Measurements from ENCODE around the gene HJURP.
"Not testable (repeated sequence)": the region's sequence is repeated elsewhere in the genome, so short reads cannot be mapped to it uniquely, and the experiment has no call there.

Gene HJURP, protein sequence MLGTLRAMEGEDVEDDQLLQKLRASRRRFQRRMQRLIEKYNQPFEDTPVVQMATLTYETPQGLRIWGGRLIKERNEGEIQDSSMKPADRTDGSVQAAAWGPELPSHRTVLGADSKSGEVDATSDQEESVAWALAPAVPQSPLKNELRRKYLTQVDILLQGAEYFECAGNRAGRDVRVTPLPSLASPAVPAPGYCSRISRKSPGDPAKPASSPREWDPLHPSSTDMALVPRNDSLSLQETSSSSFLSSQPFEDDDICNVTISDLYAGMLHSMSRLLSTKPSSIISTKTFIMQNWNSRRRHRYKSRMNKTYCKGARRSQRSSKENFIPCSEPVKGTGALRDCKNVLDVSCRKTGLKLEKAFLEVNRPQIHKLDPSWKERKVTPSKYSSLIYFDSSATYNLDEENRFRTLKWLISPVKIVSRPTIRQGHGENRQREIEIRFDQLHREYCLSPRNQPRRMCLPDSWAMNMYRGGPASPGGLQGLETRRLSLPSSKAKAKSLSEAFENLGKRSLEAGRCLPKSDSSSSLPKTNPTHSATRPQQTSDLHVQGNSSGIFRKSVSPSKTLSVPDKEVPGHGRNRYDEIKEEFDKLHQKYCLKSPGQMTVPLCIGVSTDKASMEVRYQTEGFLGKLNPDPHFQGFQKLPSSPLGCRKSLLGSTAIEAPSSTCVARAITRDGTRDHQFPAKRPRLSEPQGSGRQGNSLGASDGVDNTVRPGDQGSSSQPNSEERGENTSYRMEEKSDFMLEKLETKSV

DNA sequence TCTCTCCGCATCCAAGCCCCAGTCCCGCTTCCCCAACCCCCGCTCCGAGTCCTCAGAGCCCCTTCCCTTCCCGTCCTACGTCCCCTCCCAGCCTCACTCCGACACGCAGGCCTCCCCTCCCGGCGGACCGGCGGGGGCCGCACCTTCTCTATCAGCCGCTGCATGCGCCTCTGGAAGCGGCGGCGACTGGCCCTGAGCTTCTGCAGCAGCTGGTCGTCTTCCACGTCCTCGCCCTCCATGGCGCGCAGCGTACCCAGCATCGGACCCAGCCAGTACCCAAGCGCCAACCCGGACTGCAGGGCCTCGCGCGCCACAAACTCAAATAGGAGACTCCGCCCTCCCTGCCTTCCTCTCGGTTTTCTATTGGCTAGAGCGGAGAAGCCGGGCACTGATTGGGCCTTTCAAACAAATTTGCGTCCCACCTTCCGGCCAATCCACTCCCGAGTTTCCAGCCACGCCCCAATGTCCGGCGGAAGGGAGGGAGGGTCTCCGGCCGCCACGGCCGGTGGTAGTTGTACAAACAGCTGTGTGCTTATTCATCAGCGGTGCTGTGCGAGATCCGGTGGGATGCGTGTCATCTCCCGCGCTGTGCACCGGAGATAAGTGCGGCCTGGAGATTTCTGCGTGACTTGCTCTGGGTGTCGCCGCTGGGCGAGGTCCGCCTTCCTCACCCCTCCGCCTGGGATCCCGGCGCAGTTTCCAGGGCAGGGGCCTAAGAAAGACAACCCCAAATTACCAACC, at the start of gene HJURP:
TSS of gene HJURP (minus strand) at position 295 of the 741 bp plus-strand sequence. CDS start at position 260, 35 bp downstream.
- peak within 1 kb of the TSS; percentile 74 for H3K27ac ChIP-seq
- no peak for TF ChIP-seq ZFX (IDR thresholded peaks at IDR 0.05; ENCODE audit: borderline replicate concordance)
- TF ChIP-seq, protein P1, sequence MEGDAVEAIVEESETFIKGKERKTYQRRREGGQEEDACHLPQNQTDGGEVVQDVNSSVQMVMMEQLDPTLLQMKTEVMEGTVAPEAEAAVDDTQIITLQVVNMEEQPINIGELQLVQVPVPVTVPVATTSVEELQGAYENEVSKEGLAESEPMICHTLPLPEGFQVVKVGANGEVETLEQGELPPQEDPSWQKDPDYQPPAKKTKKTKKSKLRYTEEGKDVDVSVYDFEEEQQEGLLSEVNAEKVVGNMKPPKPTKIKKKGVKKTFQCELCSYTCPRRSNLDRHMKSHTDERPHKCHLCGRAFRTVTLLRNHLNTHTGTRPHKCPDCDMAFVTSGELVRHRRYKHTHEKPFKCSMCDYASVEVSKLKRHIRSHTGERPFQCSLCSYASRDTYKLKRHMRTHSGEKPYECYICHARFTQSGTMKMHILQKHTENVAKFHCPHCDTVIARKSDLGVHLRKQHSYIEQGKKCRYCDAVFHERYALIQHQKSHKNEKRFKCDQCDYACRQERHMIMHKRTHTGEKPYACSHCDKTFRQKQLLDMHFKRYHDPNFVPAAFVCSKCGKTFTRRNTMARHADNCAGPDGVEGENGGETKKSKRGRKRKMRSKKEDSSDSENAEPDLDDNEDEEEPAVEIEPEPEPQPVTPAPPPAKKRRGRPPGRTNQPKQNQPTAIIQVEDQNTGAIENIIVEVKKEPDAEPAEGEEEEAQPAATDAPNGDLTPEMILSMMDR (IDR thresholded peaks at IDR 0.05) = no peak

DNA sequence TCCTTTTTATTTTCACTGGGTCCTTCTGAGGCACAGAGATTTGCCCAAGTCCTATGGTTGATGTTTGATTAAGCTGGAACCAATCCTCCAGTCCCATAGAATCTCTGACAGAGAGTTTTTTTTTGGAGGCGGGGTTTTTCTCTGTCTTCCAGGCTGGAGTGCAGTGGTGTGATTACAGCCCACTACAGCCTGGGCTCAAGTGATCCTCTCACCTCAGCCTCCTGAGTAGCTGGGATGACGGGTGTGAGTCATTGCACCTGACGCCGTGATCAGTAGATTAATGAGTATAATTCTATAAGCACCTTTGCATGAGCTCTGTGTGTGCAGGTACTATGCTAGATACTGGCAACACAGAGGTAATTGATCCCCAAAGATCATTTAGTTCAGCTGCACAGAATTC, 47.5 kb upstream of the HJURP start:
- H3K27ac ChIP-seq = no peak overlapping the region
- no peak for TF ChIP-seq ZFX (IDR thresholded peaks at IDR 0.05; ENCODE audit: borderline replicate concordance)
- TF ChIP-seq, protein P1 (IDR thresholded peaks at IDR 0.05) = no peak

DNA sequence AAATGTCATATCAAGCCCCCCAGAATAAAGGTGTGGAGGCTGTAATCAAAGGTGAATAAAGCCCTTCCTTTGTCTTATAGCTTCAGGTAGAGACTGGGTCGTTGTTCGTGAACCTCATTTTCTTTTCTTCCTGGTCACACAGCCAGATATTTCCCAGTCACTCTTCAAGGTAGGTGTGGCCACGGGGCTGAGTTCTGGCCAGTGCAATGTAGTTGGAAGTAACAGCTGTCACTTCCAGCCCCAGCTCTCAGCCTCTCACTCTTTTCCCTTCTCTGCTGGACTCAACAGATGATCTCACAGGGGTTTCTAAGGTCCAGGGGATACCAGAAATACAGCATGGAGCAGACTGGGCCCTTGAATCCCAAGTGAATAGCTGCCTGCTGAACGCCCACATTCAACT, 47.0 kb upstream of the HJURP start:
- H3K27ac ChIP-seq = no peak overlapping the region
- TF ChIP-seq, protein P1 (IDR thresholded peaks at IDR 0.05) = no peak
- no peak for TF ChIP-seq ZFX (IDR thresholded peaks at IDR 0.05; ENCODE audit: borderline replicate concordance)

DNA sequence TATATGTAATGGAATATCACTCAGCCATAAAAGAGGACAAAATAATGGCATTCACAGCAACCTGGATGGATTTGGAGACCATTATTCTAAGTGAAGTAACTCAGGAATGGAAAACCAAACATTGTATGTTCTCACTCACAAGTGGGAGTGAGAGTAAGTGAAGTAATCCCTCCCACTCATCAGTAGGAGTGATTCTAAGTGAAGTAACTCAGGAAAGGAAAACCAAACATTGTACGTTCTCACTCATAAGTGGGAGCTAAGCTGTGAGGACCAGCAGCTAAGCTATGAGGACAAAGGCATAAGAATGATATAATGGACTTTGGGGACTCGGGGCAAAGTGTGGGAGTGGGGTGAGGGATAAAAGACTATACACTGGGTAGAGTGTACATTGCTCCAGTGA, 41.9 kb upstream of the HJURP start:
- not testable (repeated sequence) for H3K27ac ChIP-seq

DNA sequence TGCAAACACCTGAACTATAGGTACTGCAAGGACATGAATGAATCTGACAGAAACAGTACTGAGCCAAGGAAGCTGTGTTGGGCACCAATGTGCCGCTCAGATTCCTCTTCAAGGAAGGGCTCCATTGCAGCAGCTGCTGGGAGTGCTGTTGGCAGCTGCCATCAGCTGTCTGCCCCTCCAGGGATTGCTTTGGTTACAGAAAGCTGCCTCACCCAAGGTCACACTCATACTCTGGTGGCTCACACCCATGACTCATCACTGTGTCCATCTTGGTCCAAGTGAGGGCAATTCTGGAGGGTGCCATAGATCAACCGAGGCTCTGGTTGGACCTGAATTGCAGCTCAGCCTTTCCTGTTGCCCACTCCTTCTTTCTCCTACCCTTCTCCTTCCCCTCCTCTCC, 38.5 kb upstream of the HJURP start:
- H3K27ac ChIP-seq = no peak overlapping the region
- TF ChIP-seq ZFX (IDR thresholded peaks at IDR 0.05; ENCODE audit: borderline replicate concordance) = no peak
- TF ChIP-seq, protein P1 (IDR thresholded peaks at IDR 0.05) = no peak

DNA sequence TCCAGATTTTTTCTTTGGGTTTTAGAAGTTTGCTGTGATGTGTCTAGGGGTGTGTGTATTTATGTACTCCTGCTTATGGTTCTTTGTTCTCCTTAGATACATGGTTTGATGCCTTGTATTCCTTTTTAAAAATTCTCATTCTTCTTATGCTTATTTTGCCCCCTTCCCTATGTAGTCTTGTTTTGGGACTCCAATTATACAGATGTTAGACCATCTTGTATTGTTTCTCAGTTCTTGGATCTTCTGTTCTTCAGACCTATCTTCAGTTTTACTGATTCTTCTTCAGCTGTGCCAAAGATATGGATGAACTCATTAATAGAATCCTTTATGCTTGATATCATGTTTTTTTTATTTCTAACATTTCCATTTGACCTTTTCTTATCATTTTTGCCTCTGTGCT, 28.0 kb upstream of the HJURP start:
- H3K27ac ChIP-seq = no peak overlapping the region
- no peak for TF ChIP-seq ZFX (IDR thresholded peaks at IDR 0.05; ENCODE audit: borderline replicate concordance)
- TF ChIP-seq, protein P1 (IDR thresholded peaks at IDR 0.05) = no peak

DNA sequence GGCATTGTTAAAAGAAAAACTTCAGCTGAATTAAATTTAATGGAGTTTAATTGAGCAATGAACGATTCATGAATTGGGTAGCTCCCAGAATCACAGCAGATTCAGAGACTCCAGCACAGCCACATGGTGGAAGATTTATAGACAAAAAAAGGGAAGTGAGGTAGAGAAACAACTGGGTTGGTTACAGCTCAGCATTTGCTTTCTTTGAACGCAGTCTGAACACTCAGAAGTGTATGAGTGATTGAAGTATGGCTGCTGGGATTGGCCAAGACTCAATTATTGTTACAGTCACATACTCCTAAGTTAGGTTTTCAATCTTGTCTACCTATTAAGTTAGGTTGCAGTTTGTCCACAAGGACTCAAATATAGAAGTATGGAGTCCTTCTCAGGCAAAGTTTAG, 17.8 kb upstream of the HJURP start:
- not testable (repeated sequence) for H3K27ac ChIP-seq

DNA sequence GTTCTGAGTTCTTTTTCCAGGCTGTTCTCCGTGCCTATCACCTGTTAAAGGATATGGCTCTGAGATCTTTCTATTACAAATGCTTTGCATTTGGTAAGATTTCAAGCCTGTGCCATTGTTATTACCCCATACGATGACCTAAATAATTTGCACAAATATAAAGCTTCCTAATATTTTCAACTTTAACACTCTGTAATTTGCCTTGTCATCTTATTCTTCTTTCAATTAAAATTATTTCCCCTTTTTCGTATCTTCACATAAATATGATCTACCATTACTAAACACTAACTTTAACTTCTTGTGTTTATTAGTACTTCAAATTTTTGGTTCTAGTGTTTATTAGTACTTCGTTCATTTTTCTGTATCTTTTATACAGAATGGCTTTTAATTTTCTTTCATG, 17.1 kb upstream of the HJURP start:
- no peak for TF ChIP-seq ZFX (IDR thresholded peaks at IDR 0.05; ENCODE audit: borderline replicate concordance)
- TF ChIP-seq, protein P1 (IDR thresholded peaks at IDR 0.05) = no peak

More for the DNA sequence above, 17.1 kb upstream of the HJURP start:
- H3K27ac ChIP-seq = no peak overlapping the region
